T-cell (primary cell): ENCODE data around the gene SNAI3. TPM values are rescaled to one million over a fixed set of nuclear protein-coding genes. Genes with fewer than 3 reads are reported as not detected.

ENCODE experiments used
- ATAC-seq, 4 experiments: fragments of 200-7000 bp in 3 of 4; fragments of 150-1000 bp in 1 of 4; cut with Tn5 transposase; replicated peaks in 1 of 4; 1 replicate in 3 of 4; 2 replicates in 1 of 4; pipeline ENCODE4 v1.10.0; 2021; ENCODE audit warnings: moderate library complexity in 3 of 4, mild to moderate bottlenecking in 2 of 4, moderate number of reproducible peaks in 1 of 4
- CTCF ChIA-PET, 2 donors: fragments of 300-600 bp; sonication (Branson Sonifier 250); formaldehyde crosslinking; loops; one replicate each; lab custom pipeline; 2022; ENCODE audit warnings: antibody characterized with exemption in 2 of 2; lab: Charles Lee
- POLR2A ChIA-PET, 2 donors: fragments of 300-600 bp; sonication (Branson Sonifier 250); formaldehyde crosslinking; loops; one replicate each; lab custom pipeline; 2022; ENCODE audit warnings: antibody characterized with exemption in 2 of 2; lab: Charles Lee
- DNase-seq, 35 experiments: peaks; one replicate each; pipeline versions ENCODE4 v3.0.0 to v3.0.0-alpha.2; 2013 to 2023
- H3K27ac ChIP-seq: one replicate; pipeline ENCODE4 v1.5.1; 2013; ENCODE audit warnings: low read length
- H3K27me3 ChIP-seq, 2 experiments: replicated peaks in 1 of 2; 1 replicate in 1 of 2; 2 replicates in 1 of 2; pipeline versions ENCODE4 v1.6.1 to v1.7.0; 2013; ENCODE audit warnings: low read length in 1 of 2, mixed read lengths in 1 of 2; ENCODE audit not compliant: control insufficient read depth in 2 of 2, insufficient read depth in 2 of 2; ENCODE audit errors: extremely low read depth in 1 of 2
- H3K36me3 ChIP-seq, 2 donors: 1 replicate in 1 of 2; 2 replicates in 1 of 2; pipeline versions ENCODE4 v1.6.1 to v1.7.0; 2013; ENCODE audit warnings: low read length in 1 of 2; ENCODE audit not compliant: control insufficient read depth in 2 of 2, insufficient read depth in 1 of 2; ENCODE audit errors: extremely low read depth in 1 of 2
- H3K4me1 ChIP-seq, 2 experiments: 1 replicate in 1 of 2; 2 replicates in 1 of 2; pipeline versions ENCODE4 v1.6.1 to v1.7.0; 2013; ENCODE audit warnings: low read length in 2 of 2, mixed read lengths in 1 of 2; ENCODE audit not compliant: insufficient read depth in 2 of 2, control insufficient read depth in 1 of 2; ENCODE audit errors: extremely low read depth in 1 of 2
- H3K4me3 ChIP-seq, 2 donors: 1 replicate in 1 of 2; 2 replicates in 1 of 2; pipeline versions ENCODE4 v1.5.1 to v1.7.0; 2013; ENCODE audit warnings: mild to moderate bottlenecking in 2 of 2, low read length in 1 of 2, moderate library complexity in 1 of 2; ENCODE audit not compliant: control insufficient read depth in 1 of 2; ENCODE audit errors: extremely low read depth in 1 of 2
- H3K9me3 ChIP-seq: 2 replicates; pipeline ENCODE4 v1.7.0; 2013
- H3K27ac Mint-ChIP-seq, 2 donors: one replicate each; pipeline ENCODE4 v1.8.0; 2020 to 2021; ENCODE audit warnings: mild to moderate bottlenecking in 2 of 2, mixed read lengths in 2 of 2
- H3K27me3 Mint-ChIP-seq, 2 donors: one replicate each; pipeline ENCODE4 v1.8.0; 2021 to 2022; ENCODE audit warnings: mixed read lengths in 2 of 2
- H3K36me3 Mint-ChIP-seq: one replicate; pipeline ENCODE4 v1.8.0; 2021; ENCODE audit warnings: mixed read lengths
- H3K4me1 Mint-ChIP-seq, 3 donors: one replicate each; pipeline ENCODE4 v1.8.0; 2020 to 2022; ENCODE audit warnings: mixed read lengths in 3 of 3, mild to moderate bottlenecking in 1 of 3
- H3K4me3 Mint-ChIP-seq, 3 donors: one replicate each; pipeline ENCODE4 v1.8.0; 2020 to 2022; ENCODE audit warnings: mild to moderate bottlenecking in 3 of 3, mixed read lengths in 3 of 3, moderate library complexity in 3 of 3
- H3K9me3 Mint-ChIP-seq, 3 donors: one replicate each; pipeline ENCODE4 v1.8.0; 2020 to 2022; ENCODE audit warnings: mixed read lengths in 3 of 3
- WGBS: methylation state at CpG from one replicate; pipeline ENCODE4 v1.1.5; 2013; ENCODE audit warnings: missing lambda C conversion rate; ENCODE audit not compliant: insufficient coverage; 5-methylcytosine and 5-hydroxymethylcytosine counted together
- total RNA-seq, 35 experiments: library from RNA in 6 of 35; stranded (reverse) in 6 of 35; fragments of 120-200 nt in 1 of 35; gene quantifications; one replicate each; pipeline versions ENCODE4 v1.2.1 to v1.2.4 and lab custom pipeline; 2013 to 2026

The SNAI3 gene
- total RNA-seq, 5 donors from 2014 or later (not counting 1 experiment from before 2014, with no cell fraction given) = 5.2 to 20.4 (median 17.2) TPM

GRCh38 chr16:88690341-88691128, 4.2 kb upstream of the SNAI3 start:
- 92% methylated on average over 21 of the region's 21 CpGs for WGBS
- no peaks in the 10 kb centered on the region for H3K9me3 Mint-ChIP-seq
- H3K9me3 ChIP-seq = no peaks in the 10 kb centered on the region
- POLR2A ChIA-PET = interaction anchor here in 1 of 2 donors (0.7 kb wide), 1 partner anchor 76 kb away, joined by 10 read pairs; no protein-coding TSS in a partner anchor
- H3K27ac ChIP-seq = peak overlapping the region; percentile 10
- ATAC-seq = no peak
- H3K4me3 ChIP-seq = no peak overlapping the region
- peaks cover 6 to 12% of the 10 kb centered on the region in 2 donors for H3K36me3 ChIP-seq
- peaks cover 31 to 69% of the 10 kb centered on the region in 2 experiments for H3K4me1 ChIP-seq
- no peak for DNase-seq
- H3K4me3 Mint-ChIP-seq = peak overlapping the region in 2 of 3 donors; percentile 24 to 77
- H3K27me3 Mint-ChIP-seq = peaks cover 0 to 2% of the 10 kb centered on the region in 2 donors
- peaks cover 0 to 5% of the 10 kb centered on the region in 2 experiments for H3K27me3 ChIP-seq
- H3K36me3 Mint-ChIP-seq = no peaks in the 10 kb centered on the region
- CTCF ChIA-PET = interaction anchor here in 1 of 2 donors (0.7 kb wide), 1 partner anchor 94 kb away, joined by 4 read pairs; no protein-coding TSS in a partner anchor
- H3K4me1 Mint-ChIP-seq = peaks cover 47 to 57% (median 49%) of the 10 kb centered on the region in 3 donors
- peak overlapping the region; percentile 94 to 95 for H3K27ac Mint-ChIP-seq

- Mint-ChIP-seq H3K27ac (peak overlapping the region in 1 of 2 donors; percentile 94), H3K4me1 (peaks cover 57 to 67% (median 59%) of the 10 kb centered on the region in 3 donors)
Measured at GRCh38 chr16:88688013-88688778, 1.9 kb upstream of the SNAI3 start.

GRCh38 chr16:88687676-88688012, 1.3 kb upstream of the SNAI3 start:
- H3K4me1 ChIP-seq = peaks cover 26 to 68% of the 10 kb centered on the region in 2 experiments
- H3K27me3 ChIP-seq = peaks cover 0 to 5% of the 10 kb centered on the region in 2 experiments
- H3K4me3 ChIP-seq = no peak overlapping the region
- peaks cover 56 to 63% (median 57%) of the 10 kb centered on the region in 3 donors for H3K4me1 Mint-ChIP-seq
- H3K27ac Mint-ChIP-seq = no peak overlapping the region
- no peak for ATAC-seq
- ChIA-PET POLR2A (interaction anchor here in 1 of 2 donors (1.0 kb wide), 1 partner anchor 14 kb away, joined by 4 read pairs; no protein-coding TSS in a partner anchor), CTCF (interaction anchor here in 1 of 2 donors (0.7 kb wide), 1 partner anchor 11 kb away, joined by 3 read pairs; no protein-coding TSS in a partner anchor)
- H3K36me3 ChIP-seq = no peaks in the 10 kb centered on the region
- WGBS = no CpG with 5 or more reads among the region's 3 CpGs
- H3K9me3 Mint-ChIP-seq = no peaks in the 10 kb centered on the region
- no peak overlapping the region for H3K4me3 Mint-ChIP-seq
- DNase-seq = no peak
- no peaks in the 10 kb centered on the region for H3K36me3 Mint-ChIP-seq
- no peaks in the 10 kb centered on the region for H3K9me3 ChIP-seq
- peaks cover 0 to 2% of the 10 kb centered on the region in 2 donors for H3K27me3 Mint-ChIP-seq
- no peak overlapping the region for H3K27ac ChIP-seq

More at GRCh38 chr16:88688013-88688778, 1.9 kb upstream of the SNAI3 start:
- 68% methylated on average over 21 of the region's 28 CpGs for WGBS
- H3K4me3 ChIP-seq = no peak overlapping the region
- Mint-ChIP-seq H3K36me3 (no peaks in the 10 kb centered on the region), H3K4me3 (peak overlapping the region in 1 of 3 donors; percentile 77), H3K9me3 (no peaks in the 10 kb centered on the region), H3K27me3 (peaks cover 0 to 2% of the 10 kb centered on the region in 2 donors)
- ATAC-seq (no peak), DNase-seq (no peak)
- POLR2A ChIA-PET = interaction anchor here in 1 of 2 donors (1.0 kb wide), 1 partner anchor 14 kb away, joined by 4 read pairs; no protein-coding TSS in a partner anchor
- CTCF ChIA-PET = interaction anchor here in 1 of 2 donors (0.7 kb wide), 1 partner anchor 10 kb away, joined by 3 read pairs; no protein-coding TSS in a partner anchor
- H3K27ac ChIP-seq = no peak overlapping the region
- no peaks in the 10 kb centered on the region for H3K9me3 ChIP-seq
- peaks cover 0 to 5% of the 10 kb centered on the region in 2 experiments for H3K27me3 ChIP-seq
- peaks cover 32 to 68% of the 10 kb centered on the region in 2 experiments for H3K4me1 ChIP-seq
- no peaks in the 10 kb centered on the region for H3K36me3 ChIP-seq

- Mint-ChIP-seq H3K4me1 (peaks cover 55 to 62% (median 57%) of the 10 kb centered on the region in 3 donors), H3K36me3 (no peaks in the 10 kb centered on the region), H3K27me3 (peaks cover 0 to 2% of the 10 kb centered on the region in 2 donors), H3K4me3 (peak overlapping the region; percentile 39 to 81 (median 79)), H3K9me3 (no peaks in the 10 kb centered on the region), H3K27ac (no peak overlapping the region)
- peaks cover 22 to 67% of the 10 kb centered on the region in 2 experiments for H3K4me1 ChIP-seq
- H3K27ac ChIP-seq = no peak overlapping the region
- no peak overlapping the region for H3K4me3 ChIP-seq
- ATAC-seq (no peak), DNase-seq (no peak)
- POLR2A ChIA-PET = interaction anchor here in 1 of 2 donors (1.0 kb wide), 1 partner anchor 15 kb away, joined by 4 read pairs; no protein-coding TSS in a partner anchor
- H3K9me3 ChIP-seq = no peaks in the 10 kb centered on the region
- H3K27me3 ChIP-seq = peaks cover 0 to 5% of the 10 kb centered on the region in 2 experiments
- H3K36me3 ChIP-seq = no peaks in the 10 kb centered on the region
- CTCF ChIA-PET = no interaction called here
- WGBS = 88% methylated on average over 7 of the region's 10 CpGs
Measured at GRCh38 chr16:88687254-88687576, 908 bp upstream of the SNAI3 start.

GRCh38 chr16:88686062-88686438, 257 bp downstream of the SNAI3 start:
- Histone ChIP-seq H3K27me3 (peaks cover 0 to 5% of the 10 kb centered on the region in 2 experiments), H3K4me3 (peak overlapping the region; percentile 69 to 94), H3K36me3 (peaks cover under 1 to 1% of the 10 kb centered on the region in 2 donors), H3K4me1 (peaks cover 17 to 67% of the 10 kb centered on the region in 2 experiments), H3K27ac (peak overlapping the region; percentile 54), H3K9me3 (no peaks in the 10 kb centered on the region)
- Mint-ChIP-seq H3K4me1 (peaks cover 55 to 62% (median 59%) of the 10 kb centered on the region in 3 donors), H3K4me3 (peak overlapping the region; percentile 77 to 81 (median 79)), H3K9me3 (no peaks in the 10 kb centered on the region), H3K27me3 (peaks cover 0 to 2% of the 10 kb centered on the region in 2 donors), H3K27ac (peak overlapping the region; percentile 55 to 63), H3K36me3 (no peaks in the 10 kb centered on the region)
- 0% methylated on average over 25 of the region's 25 CpGs for WGBS
- DNase-seq (peak in 11 of 35 experiments; percentile 31 to 68 (median 45)), ATAC-seq (peak; percentile 49 to 57 (median 55))
- ChIA-PET POLR2A (no interaction called here), CTCF (interaction anchor here (0.6 to 1.1 kb wide), 2 partner anchors 9 to 22 kb away, joined by 3 to 6 read pairs; no protein-coding TSS in a partner anchor)
